ENCODE data around the gene SP100. TPM values are rescaled to one million over a fixed set of nuclear protein-coding genes. Genes with fewer than 3 reads are reported as not detected.

SP100 gene
- total and polyA plus RNA-seq, 5 donors from 2014 or later, result 116 to 335 (median 123) TPM

DNA sequence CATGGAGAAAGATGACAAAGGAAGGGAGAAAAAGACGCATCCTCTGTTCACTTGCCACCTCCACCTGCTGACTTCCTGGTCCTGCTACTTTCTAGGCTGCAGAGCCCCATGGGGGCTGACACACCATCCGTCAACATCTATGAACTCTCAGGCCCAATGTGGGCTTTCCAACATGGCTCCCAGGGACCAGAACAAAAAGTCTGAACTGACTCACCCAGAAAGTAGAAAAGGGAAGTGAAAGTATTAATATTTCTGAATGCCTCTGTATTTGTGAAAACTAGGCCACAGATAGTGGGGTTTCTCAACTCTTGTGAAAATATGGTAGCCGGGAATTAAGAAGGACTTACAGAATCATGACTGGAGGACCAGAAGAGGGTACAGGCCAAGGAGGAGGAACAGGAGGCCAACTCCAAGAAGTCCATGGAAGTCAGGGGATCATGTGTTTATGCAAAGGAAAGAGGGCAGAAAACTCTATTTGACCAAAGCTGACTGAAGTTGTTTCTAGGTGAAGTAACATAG is 173.6 kb downstream of the SP100 start:
- H3K9me3 ChIP-seq (ENCODE audit: control insufficient read depth in 2 of 2, low read length in 2 of 2), result no peaks in the 10 kb centered on the region
- no peaks in the 10 kb centered on the region for H3K36me3 ChIP-seq (ENCODE audit: control insufficient read depth, insufficient read depth, low read length)
- peak overlapping the region in 2 of 4 donors; percentile 21 to 47 for H3K4me3 Mint-ChIP-seq
- H3K4me1 Mint-ChIP-seq, result peaks cover 17 to 54% (median 35%) of the 10 kb centered on the region in 4 donors
- ATAC-seq (ENCODE audit: low read depth in 2 of 2), result peak; percentile 79
- peaks cover 0 to 8% (median 2%) of the 10 kb centered on the region in 7 donors for H3K9me3 Mint-ChIP-seq
- no peak overlapping the region for H3K4me3 ChIP-seq (ENCODE audit: low read depth, low read length)
- peaks cover under 1% of the 10 kb centered on the region for H3K36me3 Mint-ChIP-seq
- no peak overlapping the region for H3K27ac ChIP-seq (ENCODE audit: insufficient read depth, low read length, poor library complexity, severe bottlenecking)
- peaks cover 9% of the 10 kb centered on the region for H3K4me1 ChIP-seq (ENCODE audit: control insufficient read depth, insufficient read depth, low read length, poor library complexity, severe bottlenecking)
- peak in 1 of 3 donors; percentile 72 for DNase-seq
- peak overlapping the region; percentile 48 to 93 (median 85) for H3K27ac Mint-ChIP-seq
- no peaks in the 10 kb centered on the region for H3K27me3 Mint-ChIP-seq
- no peaks in the 10 kb centered on the region for H3K27me3 ChIP-seq (ENCODE audit: control insufficient read depth, insufficient read depth, low read length)

DNA sequence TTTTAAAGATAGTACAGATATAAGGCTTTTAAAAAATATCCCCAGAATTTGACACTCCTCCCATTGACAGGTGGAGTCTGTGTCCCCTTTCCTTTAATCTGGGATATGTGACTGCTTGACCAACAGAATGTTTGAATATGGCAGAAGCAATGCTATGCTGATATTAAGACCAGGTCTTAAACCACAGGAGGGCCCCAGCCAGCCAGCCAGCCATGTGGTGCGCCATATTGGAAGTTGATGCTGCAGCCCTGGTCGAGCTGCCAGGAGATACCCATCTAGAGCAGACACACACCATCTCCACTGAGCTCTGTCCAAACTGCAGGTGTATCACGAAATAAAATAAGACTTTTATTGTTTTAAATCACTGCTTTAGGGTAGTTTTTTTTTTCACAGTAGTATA is 174.3 kb downstream of the SP100 start:
- Histone ChIP-seq H3K27me3 (ENCODE audit: control insufficient read depth, insufficient read depth, low read length) (no peaks in the 10 kb centered on the region), H3K4me1 (ENCODE audit: control insufficient read depth, insufficient read depth, low read length, poor library complexity, severe bottlenecking) (peaks cover 9% of the 10 kb centered on the region), H3K9me3 (ENCODE audit: control insufficient read depth in 2 of 2, low read length in 2 of 2) (no peaks in the 10 kb centered on the region), H3K4me3 (ENCODE audit: low read depth, low read length) (no peak overlapping the region), H3K27ac (ENCODE audit: insufficient read depth, low read length, poor library complexity, severe bottlenecking) (no peak overlapping the region), H3K36me3 (ENCODE audit: control insufficient read depth, insufficient read depth, low read length) (no peaks in the 10 kb centered on the region)
- Mint-ChIP-seq H3K27me3 (no peaks in the 10 kb centered on the region), H3K36me3 (peaks cover 4% of the 10 kb centered on the region), H3K4me1 (peaks cover 17 to 55% (median 39%) of the 10 kb centered on the region in 4 donors), H3K9me3 (peaks cover 0 to 8% (median 2%) of the 10 kb centered on the region in 7 donors), H3K4me3 (no peak overlapping the region), H3K27ac (no peak overlapping the region)
- ATAC-seq (ENCODE audit: low read depth in 2 of 2) (no peak), DNase-seq (no peak)

DNA sequence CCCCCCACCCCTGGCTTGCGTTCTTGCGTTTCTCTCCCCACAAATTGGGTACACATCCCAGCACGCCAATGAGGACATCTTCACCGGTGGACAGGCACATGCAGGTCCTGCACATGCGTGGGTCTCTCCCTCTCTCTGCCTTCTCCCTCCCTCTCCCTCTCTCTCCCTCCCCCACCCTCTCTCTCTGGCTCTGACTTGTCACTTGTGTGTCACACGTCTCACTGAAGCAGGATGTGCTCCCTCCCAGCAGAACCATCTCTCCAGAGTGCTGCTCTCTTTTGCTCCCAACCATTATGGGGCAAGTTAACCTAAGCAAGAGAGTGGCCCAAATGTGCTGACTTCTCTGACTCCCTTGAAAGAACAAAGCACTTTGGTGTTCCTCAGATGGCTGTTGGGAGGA is 175.8 kb downstream of the SP100 start:
- H3K27ac ChIP-seq (ENCODE audit: insufficient read depth, low read length, poor library complexity, severe bottlenecking), result no peak overlapping the region
- DNase-seq (peak in 1 of 3 donors; percentile 55), ATAC-seq (ENCODE audit: low read depth in 2 of 2) (peak in 1 of 2 donors; percentile 32)
- H3K27me3 Mint-ChIP-seq, result no peaks in the 10 kb centered on the region
- H3K4me3 Mint-ChIP-seq, result peak overlapping the region in 1 of 4 donors; percentile 58
- peaks cover 0 to 8% (median 3%) of the 10 kb centered on the region in 7 donors for H3K9me3 Mint-ChIP-seq
- H3K4me1 Mint-ChIP-seq, result peaks cover 23 to 64% (median 44%) of the 10 kb centered on the region in 4 donors
- peak overlapping the region in 2 of 3 donors; percentile 55 to 87 for H3K27ac Mint-ChIP-seq
- no peak overlapping the region for H3K4me3 ChIP-seq (ENCODE audit: low read depth, low read length)
- peaks cover 9% of the 10 kb centered on the region for H3K4me1 ChIP-seq (ENCODE audit: control insufficient read depth, insufficient read depth, low read length, poor library complexity, severe bottlenecking)
- no peaks in the 10 kb centered on the region for H3K9me3 ChIP-seq (ENCODE audit: control insufficient read depth in 2 of 2, low read length in 2 of 2)
- no peaks in the 10 kb centered on the region for H3K36me3 ChIP-seq (ENCODE audit: control insufficient read depth, insufficient read depth, low read length)
- H3K36me3 Mint-ChIP-seq, result peaks cover 4% of the 10 kb centered on the region
- no peaks in the 10 kb centered on the region for H3K27me3 ChIP-seq (ENCODE audit: control insufficient read depth, insufficient read depth, low read length)

DNA sequence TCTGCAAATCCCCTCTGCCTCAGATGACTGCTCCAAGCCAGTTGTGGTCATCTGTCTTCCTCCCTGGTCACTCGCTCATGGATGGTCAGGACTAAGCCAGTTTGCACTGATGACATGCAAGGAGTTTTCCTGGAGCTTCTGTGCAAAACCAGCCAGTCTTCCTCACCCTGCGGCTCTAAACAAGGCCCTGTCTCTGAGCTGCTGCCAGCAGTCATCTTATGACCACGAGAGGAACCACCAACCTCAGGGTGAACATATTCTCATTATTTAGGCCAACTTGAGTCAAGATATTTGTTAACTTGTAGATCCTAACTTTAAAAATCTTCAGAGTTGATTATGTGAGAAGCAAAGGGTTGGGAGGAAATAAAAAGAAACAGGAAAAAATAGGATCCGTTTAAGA is 176.8 kb downstream of the SP100 start:
- H3K4me3 Mint-ChIP-seq, result peak overlapping the region in 1 of 4 donors; percentile 49
- no peaks in the 10 kb centered on the region for H3K36me3 ChIP-seq (ENCODE audit: control insufficient read depth, insufficient read depth, low read length)
- H3K27me3 Mint-ChIP-seq, result no peaks in the 10 kb centered on the region
- H3K9me3 ChIP-seq (ENCODE audit: control insufficient read depth in 2 of 2, low read length in 2 of 2), result no peaks in the 10 kb centered on the region
- peaks cover 30 to 73% (median 48%) of the 10 kb centered on the region in 4 donors for H3K4me1 Mint-ChIP-seq
- H3K4me3 ChIP-seq (ENCODE audit: low read depth, low read length), result no peak overlapping the region
- H3K4me1 ChIP-seq (ENCODE audit: control insufficient read depth, insufficient read depth, low read length, poor library complexity, severe bottlenecking), result peaks cover 12% of the 10 kb centered on the region
- H3K27ac ChIP-seq (ENCODE audit: insufficient read depth, low read length, poor library complexity, severe bottlenecking), result no peak overlapping the region
- ATAC-seq (ENCODE audit: low read depth in 2 of 2) (no peak), DNase-seq (no peak)
- no peaks in the 10 kb centered on the region for H3K27me3 ChIP-seq (ENCODE audit: control insufficient read depth, insufficient read depth, low read length)
- peaks cover 0 to 8% (median 3%) of the 10 kb centered on the region in 7 donors for H3K9me3 Mint-ChIP-seq
- H3K36me3 Mint-ChIP-seq, result peaks cover 4% of the 10 kb centered on the region
- H3K27ac Mint-ChIP-seq, result peak overlapping the region in 2 of 3 donors; percentile 37 to 55

Other genes with a start within 250 kb of the SP100 start
- 118 TPM for gene SP110, start 196.2 kb upstream of the SP100 start, total RNA-seq
- gene SP110, start 196.2 kb upstream of the SP100 start, polyA plus RNA-seq, result 100 to 1,000 TPM in 1 of 4 donors, 10 to 100 TPM in 3; 74.5 to 131 (median 87.1) TPM
- 100 TPM for gene SP140, start 190.5 kb upstream of the SP100 start, total RNA-seq
- gene SP140, start 190.5 kb upstream of the SP100 start, polyA plus RNA-seq, result 10 to 100 TPM; 22.4 to 35.4 (median 28.2) TPM
- 68.5 TPM for gene SP140L, start 89.0 kb upstream of the SP100 start, total RNA-seq
- 10 to 100 TPM; 14.3 to 25.9 (median 22.6) TPM for gene SP140L, start 89.0 kb upstream of the SP100 start, polyA plus RNA-seq